ENCODE data around the gene ZBTB17. TPM values are rescaled to one million over a fixed set of nuclear protein-coding genes. Genes with fewer than 3 reads are reported as not detected.
A peak's percentile ranks its signal among the peaks of the same experiment; 100 is the strongest.

ZBTB17 gene
- total and polyA plus RNA-seq, 2 of the 4 experiments (the other 2 are of a cell fraction) = 26.3 to 58.2 TPM

GRCh38 chr1:15953791-15954241 lies 22.1 kb downstream of the ZBTB17 start:
- Histone ChIP-seq H3K36me3 (ENCODE audit: control insufficient read depth, insufficient read depth, low read length) (peaks cover 5% of the 10 kb centered on the region; the same call in 1 of the 2 replicates), H3K9me3 (ENCODE audit: control insufficient read depth, insufficient read depth, low read length) (no peaks in the 10 kb centered on the region), H3K4me3 (ENCODE audit: insufficient read depth, low read depth, low read length) (no peak overlapping the region), H2BK20ac (ENCODE audit: low read depth, low read length) (peak overlapping the region; percentile 89), H4K20me1 (ENCODE audit: insufficient read depth, low read length) (peaks cover 17% of the 10 kb centered on the region), H2AFZ (replicated peaks; ENCODE audit: low read length, poor library complexity) (no peak overlapping the region), H3K27me3 (ENCODE audit: control insufficient read depth, insufficient read depth, low read length) (no peaks in the 10 kb centered on the region), H3K4me2 (ENCODE audit: low read depth, low read length) (no peak overlapping the region), H3K27ac (ENCODE audit: insufficient read depth, low read length) (peak overlapping the region; percentile 91), H2AK5ac (ENCODE audit: low read depth, low read length) (peak overlapping the region; percentile 97), H2AK9ac (replicated peaks; ENCODE audit: low read depth, low read length, poor library complexity) (peak overlapping the region; percentile 76), H3K79me1 (ENCODE audit: low read depth in 1 of 2, low read length in 2 of 2) (peaks cover 52 to 78% of the 10 kb centered on the region in 2 experiments), H3K23ac (ENCODE audit: low read depth, low read length) (peak overlapping the region; percentile 88), H3K9ac (ENCODE audit: low read depth, low read length) (no peak overlapping the region), H3K4me1 (ENCODE audit: control insufficient read depth, insufficient read depth, low read length) (peaks cover 54% of the 10 kb centered on the region), H3K56ac (ENCODE audit: extremely low read depth, insufficient read depth, low read length) (no peak overlapping the region), H3K4ac (ENCODE audit: low read depth, low read length) (peak overlapping the region; percentile 97), H4K5ac (ENCODE audit: low read depth, low read length) (peak overlapping the region; percentile 80; the same call in 1 of the 2 replicates), H2BK15ac (ENCODE audit: low read depth, low read length) (peak overlapping the region; percentile 95; the same call in 2 of the 3 replicates), H2BK5ac (ENCODE audit: low read depth, low read length, poor library complexity, severe bottlenecking) (peak overlapping the region; percentile 95), H4K91ac (ENCODE audit: insufficient read depth, low read depth, low read length) (peak overlapping the region; percentile 95), H3K14ac (replicated peaks; ENCODE audit: low read depth, low read length) (peak overlapping the region; percentile 95), H2BK120ac (ENCODE audit: low read depth, low read length) (peak overlapping the region; percentile 98), H3K9me1 (ENCODE audit: insufficient read depth, low read length) (peaks cover 51% of the 10 kb centered on the region), H3K18ac (ENCODE audit: low read depth, low read length) (peak overlapping the region; percentile 76; the same call in 1 of the 2 replicates), H4K8ac (ENCODE audit: low read depth in 2 of 2, low read length in 2 of 2) (peak overlapping the region; percentile 28 to 91)
- intact Hi-C loops (cut with micrococcal nuclease) = no loop called here
- no TSS peak for BruUV-seq (replicated peaks)
- WGBS, 2 experiments (ENCODE audit: extremely low coverage in 2 of 2, insufficient read length in 1 of 2) = no CpG with 5 or more reads among the region's 1 CpG
- ChIA-PET POLR2A (ENCODE audit: unreplicated experiment) (no interaction called here), CTCF (no interaction called here)
- DNase-seq = no peak
- in situ Hi-C loops (cut with MboI; ENCODE audit: low sequenced_read_pairs) = no loop called here
- dilution Hi-C loops (cut with HindIII; ENCODE audit: low sequenced_read_pairs, unreplicated experiment) = no loop called here
- no peak for ATAC-seq (ENCODE audit: low read depth)
- no peak for TF ChIP-seq CEBPB (IDR thresholded peaks at IDR 0.05; ENCODE audit: low read depth, low read length)
- TF ChIP-seq, protein P1, sequence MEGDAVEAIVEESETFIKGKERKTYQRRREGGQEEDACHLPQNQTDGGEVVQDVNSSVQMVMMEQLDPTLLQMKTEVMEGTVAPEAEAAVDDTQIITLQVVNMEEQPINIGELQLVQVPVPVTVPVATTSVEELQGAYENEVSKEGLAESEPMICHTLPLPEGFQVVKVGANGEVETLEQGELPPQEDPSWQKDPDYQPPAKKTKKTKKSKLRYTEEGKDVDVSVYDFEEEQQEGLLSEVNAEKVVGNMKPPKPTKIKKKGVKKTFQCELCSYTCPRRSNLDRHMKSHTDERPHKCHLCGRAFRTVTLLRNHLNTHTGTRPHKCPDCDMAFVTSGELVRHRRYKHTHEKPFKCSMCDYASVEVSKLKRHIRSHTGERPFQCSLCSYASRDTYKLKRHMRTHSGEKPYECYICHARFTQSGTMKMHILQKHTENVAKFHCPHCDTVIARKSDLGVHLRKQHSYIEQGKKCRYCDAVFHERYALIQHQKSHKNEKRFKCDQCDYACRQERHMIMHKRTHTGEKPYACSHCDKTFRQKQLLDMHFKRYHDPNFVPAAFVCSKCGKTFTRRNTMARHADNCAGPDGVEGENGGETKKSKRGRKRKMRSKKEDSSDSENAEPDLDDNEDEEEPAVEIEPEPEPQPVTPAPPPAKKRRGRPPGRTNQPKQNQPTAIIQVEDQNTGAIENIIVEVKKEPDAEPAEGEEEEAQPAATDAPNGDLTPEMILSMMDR (conservative IDR thresholded peaks at IDR 0.05; ENCODE audit: low read depth, low read length) = no peak
- TF ChIP-seq CHD1 (IDR thresholded peaks at IDR 0.05; ENCODE audit: low read depth, low read length) = no peak
- no peak for TF ChIP-seq NFE2L2 (IDR thresholded peaks at IDR 0.05; ENCODE audit: low read depth, low read length)
- TF ChIP-seq FOS (IDR thresholded peaks at IDR 0.05; ENCODE audit: low read depth, low read length) = no peak
- TF ChIP-seq MAFK (IDR thresholded peaks at IDR 0.05; ENCODE audit: low read depth, low read length) = no peak
- TF ChIP-seq RFX5 (IDR thresholded peaks at IDR 0.05; ENCODE audit: low read depth, low read length) = no peak
- TF ChIP-seq MXI1 (IDR thresholded peaks at IDR 0.05; ENCODE audit: borderline replicate concordance, low read depth, low read length) = no peak
- TF ChIP-seq POLR2A (IDR thresholded peaks at IDR 0.05; ENCODE audit: low read depth, low read length) = no peak
- no peak for TF ChIP-seq RAD21 (IDR thresholded peaks at IDR 0.05; ENCODE audit: low read length)
- TF ChIP-seq SMC3 (IDR thresholded peaks at IDR 0.05; ENCODE audit: low read depth, low read length) = no peak
- no peak for TF ChIP-seq ELK1 (IDR thresholded peaks at IDR 0.05; ENCODE audit: borderline replicate concordance, low read depth, low read length)
- TF ChIP-seq BHLHE40 (IDR thresholded peaks at IDR 0.05; ENCODE audit: low read depth, low read length) = no peak
